ENCODE data around the gene ABI3BP. TPM values are rescaled to one million over a fixed set of nuclear protein-coding genes. Genes with fewer than 3 reads are reported as not detected.
A peak's percentile ranks its signal among the peaks of the same experiment; 100 is the strongest.

Gene ABI3BP
- total RNA-seq, 1 donor from 2014 or later, result 91.1 TPM

DNA sequence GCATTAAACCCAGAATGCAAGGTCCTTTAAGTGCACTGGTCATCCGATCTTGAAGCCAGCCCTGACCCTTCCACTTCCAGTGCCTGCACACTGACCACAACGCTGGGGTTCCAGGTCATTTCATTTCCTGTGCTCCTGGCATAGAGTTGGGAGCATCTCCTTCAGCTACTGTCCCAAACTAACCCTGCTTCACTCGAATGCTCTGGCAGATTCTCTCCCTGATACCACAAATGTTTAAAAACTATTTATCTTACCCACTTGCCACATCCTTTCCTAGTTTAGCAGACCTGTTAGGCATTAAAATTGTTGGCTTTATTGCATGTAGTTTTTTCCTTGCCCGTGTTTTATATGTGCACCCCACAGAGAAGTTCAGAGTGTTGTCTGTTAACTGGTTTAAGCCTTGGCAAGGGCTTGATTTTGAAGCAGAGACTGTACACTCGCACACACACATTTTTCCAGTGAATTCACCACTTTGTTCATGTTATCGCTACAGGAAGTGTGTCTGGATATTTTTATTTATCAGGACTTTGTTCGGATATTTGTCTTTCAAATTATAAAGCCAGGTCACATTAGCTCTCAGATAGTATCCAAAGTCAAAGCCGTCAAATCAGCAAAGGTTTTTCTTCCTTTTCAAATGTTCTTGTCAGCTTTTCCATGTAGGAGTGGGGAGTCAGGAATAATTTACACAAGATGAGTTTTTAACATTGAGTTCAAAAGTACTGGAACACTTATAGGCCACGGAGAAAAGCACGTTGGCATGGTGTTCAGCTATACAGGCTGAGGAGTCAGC lies 77.3 kb downstream of the ABI3BP start:
- intact Hi-C loops (cut with DNase I), result no loop called here
- TF ChIP-seq POLR2AphosphoS5 (IDR thresholded peaks at IDR 0.05; ENCODE audit: insufficient read depth in 1 of 2, low read depth in 1 of 2), result no peak
- no peak for TF ChIP-seq POLR2A (IDR thresholded peaks at IDR 0.05)
- TF ChIP-seq, protein P1, sequence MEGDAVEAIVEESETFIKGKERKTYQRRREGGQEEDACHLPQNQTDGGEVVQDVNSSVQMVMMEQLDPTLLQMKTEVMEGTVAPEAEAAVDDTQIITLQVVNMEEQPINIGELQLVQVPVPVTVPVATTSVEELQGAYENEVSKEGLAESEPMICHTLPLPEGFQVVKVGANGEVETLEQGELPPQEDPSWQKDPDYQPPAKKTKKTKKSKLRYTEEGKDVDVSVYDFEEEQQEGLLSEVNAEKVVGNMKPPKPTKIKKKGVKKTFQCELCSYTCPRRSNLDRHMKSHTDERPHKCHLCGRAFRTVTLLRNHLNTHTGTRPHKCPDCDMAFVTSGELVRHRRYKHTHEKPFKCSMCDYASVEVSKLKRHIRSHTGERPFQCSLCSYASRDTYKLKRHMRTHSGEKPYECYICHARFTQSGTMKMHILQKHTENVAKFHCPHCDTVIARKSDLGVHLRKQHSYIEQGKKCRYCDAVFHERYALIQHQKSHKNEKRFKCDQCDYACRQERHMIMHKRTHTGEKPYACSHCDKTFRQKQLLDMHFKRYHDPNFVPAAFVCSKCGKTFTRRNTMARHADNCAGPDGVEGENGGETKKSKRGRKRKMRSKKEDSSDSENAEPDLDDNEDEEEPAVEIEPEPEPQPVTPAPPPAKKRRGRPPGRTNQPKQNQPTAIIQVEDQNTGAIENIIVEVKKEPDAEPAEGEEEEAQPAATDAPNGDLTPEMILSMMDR (IDR thresholded peaks at IDR 0.05), result no peak

DNA sequence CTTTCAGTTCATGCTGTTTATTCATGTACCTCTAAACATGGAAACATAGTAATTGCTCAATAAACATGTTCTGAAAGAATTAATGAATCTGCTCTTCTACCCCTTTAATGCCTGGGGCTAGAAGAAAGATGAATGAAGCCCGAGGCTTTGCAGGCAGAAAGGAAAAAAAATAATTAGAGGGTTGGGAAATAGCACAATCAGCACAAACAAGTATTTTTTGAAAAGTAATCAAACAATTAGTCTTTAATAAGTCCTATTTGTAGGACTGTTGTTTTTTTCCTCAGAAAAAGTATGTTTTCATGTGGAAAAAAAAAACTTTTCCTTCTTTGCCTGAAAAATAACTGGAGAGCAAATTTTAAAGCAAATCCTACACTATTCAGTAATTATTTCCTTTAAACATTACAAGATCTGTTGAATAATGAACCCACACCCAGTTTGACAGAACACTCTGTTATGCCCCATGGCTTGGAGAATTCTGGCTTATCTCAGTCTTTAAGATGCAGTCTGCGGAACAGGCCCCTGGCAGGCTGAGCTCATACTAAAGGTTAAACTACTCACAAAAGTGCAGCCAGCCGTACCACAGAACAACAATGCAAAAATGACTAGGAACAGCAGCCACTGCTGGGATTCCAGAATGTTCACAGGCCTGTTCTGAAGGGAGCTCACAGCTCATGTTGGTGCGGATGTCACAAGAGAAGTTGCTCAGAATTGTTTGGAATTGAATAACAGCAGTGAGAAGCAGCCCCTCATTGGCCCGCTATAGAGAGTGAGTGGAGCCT lies 79.2 kb downstream of the ABI3BP start:
- Histone ChIP-seq H3K36me3 (no peaks in the 10 kb centered on the region), H3K4me3 (no peak overlapping the region), H3K4me1 (peaks cover 6% of the 10 kb centered on the region), H3K9me3 (no peaks in the 10 kb centered on the region), H3K27me3 (no peaks in the 10 kb centered on the region), H3K27ac (peak overlapping the region; percentile 30)
- TF ChIP-seq, protein P1 (IDR thresholded peaks at IDR 0.05), result no peak
- TF ChIP-seq POLR2A (IDR thresholded peaks at IDR 0.05) (no peak), POLR2AphosphoS5 (IDR thresholded peaks at IDR 0.05; ENCODE audit: insufficient read depth in 1 of 2, low read depth in 1 of 2) (no peak)
- intact Hi-C loops (cut with DNase I), result no loop called here
- no peak for DNase-seq (ENCODE audit: extremely low spot score in 2 of 2)

More for the DNA sequence above, 77.3 kb downstream of the ABI3BP start:
- Histone ChIP-seq H3K4me3 (no peak overlapping the region), H3K27me3 (no peaks in the 10 kb centered on the region), H3K27ac (no peak overlapping the region), H3K9me3 (no peaks in the 10 kb centered on the region), H3K4me1 (peaks cover 6% of the 10 kb centered on the region), H3K36me3 (no peaks in the 10 kb centered on the region)
- no peak for DNase-seq (ENCODE audit: extremely low spot score in 2 of 2)

DNA sequence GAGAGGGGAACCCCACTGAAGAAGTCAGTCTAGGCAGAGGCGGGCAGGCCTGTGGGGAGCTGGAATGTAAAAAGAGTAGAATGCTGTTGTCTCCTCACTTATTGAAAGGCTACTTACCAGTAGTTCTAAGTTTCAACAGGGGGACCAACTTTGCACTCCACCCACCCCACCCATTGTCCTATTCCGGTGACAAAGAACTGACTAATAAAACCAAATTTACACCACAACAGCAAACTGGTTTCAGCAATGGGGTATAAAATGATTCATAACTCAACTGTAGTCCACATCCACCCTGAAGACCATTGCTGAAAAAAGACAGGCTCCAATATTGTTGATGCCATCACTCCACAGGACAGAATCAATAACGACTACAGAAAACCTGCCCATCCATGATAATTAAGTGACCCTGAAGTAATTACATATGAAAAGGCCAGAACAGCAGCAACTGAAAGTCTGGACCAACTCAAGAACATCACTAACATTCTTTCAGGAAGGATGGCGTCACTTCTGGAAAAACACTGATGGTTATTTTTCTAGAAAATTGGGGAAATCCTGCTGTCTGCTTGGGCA lies 80.2 kb downstream of the ABI3BP start:
- H3K36me3 ChIP-seq, result no peaks in the 10 kb centered on the region
- no peaks in the 10 kb centered on the region for H3K27me3 ChIP-seq
- H3K9me3 ChIP-seq, result no peaks in the 10 kb centered on the region
- H3K4me3 ChIP-seq, result no peak overlapping the region
- no peak for DNase-seq (ENCODE audit: extremely low spot score in 2 of 2)
- H3K4me1 ChIP-seq, result peaks cover 6% of the 10 kb centered on the region
- intact Hi-C loops (cut with DNase I), result no loop called here
- H3K27ac ChIP-seq, result no peak overlapping the region
- TF ChIP-seq POLR2AphosphoS5 (IDR thresholded peaks at IDR 0.05; ENCODE audit: insufficient read depth in 1 of 2, low read depth in 1 of 2), result no peak
- no peak for TF ChIP-seq POLR2A (IDR thresholded peaks at IDR 0.05)
- TF ChIP-seq, protein P1 (IDR thresholded peaks at IDR 0.05), result no peak

DNA sequence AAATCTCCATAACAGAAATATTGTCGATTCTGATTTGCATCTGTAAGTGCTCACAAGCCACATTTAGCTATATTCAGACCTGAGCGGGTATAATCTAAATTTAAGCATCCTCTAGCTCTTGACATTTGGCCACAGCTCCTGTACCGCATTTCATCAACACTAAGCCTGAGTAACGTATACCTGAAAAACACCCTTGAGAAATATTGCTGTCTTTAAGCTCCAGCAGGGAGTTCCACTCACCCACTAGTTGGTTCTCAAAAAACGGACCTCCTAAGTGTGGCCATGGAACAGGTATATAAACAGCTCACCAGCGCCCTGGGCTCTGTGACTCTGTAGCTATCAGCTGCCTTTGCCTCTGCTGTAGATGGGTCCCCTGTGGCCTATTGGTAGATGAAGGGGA lies 80.7 kb downstream of the ABI3BP start:
- Histone ChIP-seq H3K9me3 (no peaks in the 10 kb centered on the region), H3K27me3 (no peaks in the 10 kb centered on the region), H3K4me3 (no peak overlapping the region), H3K36me3 (no peaks in the 10 kb centered on the region), H3K27ac (no peak overlapping the region), H3K4me1 (peaks cover 6% of the 10 kb centered on the region)
- intact Hi-C loops (cut with DNase I), result no loop called here
- no peak for TF ChIP-seq POLR2A (IDR thresholded peaks at IDR 0.05)
- TF ChIP-seq, protein P1 (IDR thresholded peaks at IDR 0.05), result no peak
- no peak for TF ChIP-seq POLR2AphosphoS5 (IDR thresholded peaks at IDR 0.05; ENCODE audit: insufficient read depth in 1 of 2, low read depth in 1 of 2)
- no peak for DNase-seq (ENCODE audit: extremely low spot score in 2 of 2)

Measured in vagina (tissue), 2 donors.